ENCODE data around the gene C9orf85.

C9orf85 gene

DNA sequence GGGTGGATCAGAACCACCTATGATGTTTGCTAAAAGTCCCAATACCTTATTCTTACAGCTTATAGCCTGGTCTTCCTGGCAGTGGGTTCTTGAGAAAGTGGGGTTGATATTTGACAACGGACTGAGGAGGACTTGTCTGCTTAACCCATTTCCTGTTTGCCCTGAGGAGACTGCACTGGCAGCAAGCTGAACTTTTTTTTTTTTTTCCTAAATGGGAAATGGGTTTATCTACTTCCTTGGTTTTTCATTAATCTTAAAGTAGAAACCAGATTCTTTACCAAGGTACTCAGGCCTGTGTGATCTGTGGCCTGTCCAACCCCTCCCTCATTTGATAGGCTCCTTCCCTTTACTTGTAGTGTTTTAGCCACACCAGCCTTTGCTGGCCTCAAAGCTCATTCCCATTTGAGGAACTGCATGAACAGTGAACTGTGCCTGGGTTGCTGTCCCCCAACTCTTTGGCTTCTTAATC, 101.9 kb downstream of the C9orf85 start:
- DNase-seq = no peak

DNA sequence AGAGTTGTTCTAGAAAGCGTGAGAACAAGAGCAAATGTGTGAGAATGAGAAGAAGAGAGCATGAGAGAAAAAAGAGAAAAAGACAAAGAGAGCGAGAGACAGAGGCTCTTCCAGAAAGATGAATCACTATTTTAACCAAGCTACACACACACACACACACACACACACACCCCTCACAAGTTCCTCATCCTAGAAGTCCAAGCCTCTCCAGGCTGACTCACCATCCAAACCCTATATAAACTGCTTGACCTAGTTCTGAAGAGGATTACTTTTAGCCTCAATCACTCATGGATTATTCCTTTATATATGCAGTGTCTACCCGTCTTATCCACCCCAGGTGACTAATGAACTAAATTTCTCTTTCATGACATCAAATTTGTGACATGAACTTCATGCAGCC, 111.4 kb downstream of the C9orf85 start:
- DNase-seq = peak in 1 of 2 experiments; percentile 0
